ENCODE measurements around the gene ITGB5. TPM values are rescaled to one million over a fixed set of nuclear protein-coding genes. Genes with fewer than 3 reads are reported as not detected.

Gene ITGB5
- total RNA-seq, 1 experiment from 2014 or later, result 116 TPM

GRCh38 chr3:124847863-124848262, 39.3 kb downstream of the ITGB5 start:
- DNase-seq (ENCODE audit: low spot score), result no peak
- no peak overlapping the region for H3K4me3 ChIP-seq (ENCODE audit: low read depth, low read length, poor library complexity, severe bottlenecking)
- no peak overlapping the region for H3K27ac ChIP-seq (ENCODE audit: low read depth, low read length, poor library complexity, severe bottlenecking)
- TF ChIP-seq CTCF (conservative IDR thresholded peaks at IDR 0.05; ENCODE audit: low read depth, low read length) (no peak), EZH2 (IDR thresholded peaks at IDR 0.05; ENCODE audit: borderline replicate concordance, low read depth, low read length, poor library complexity, severe bottlenecking) (no peak)
- ChIA-PET CTCF (no interaction called here), POLR2A (ENCODE audit: low non-redundant PET) (no interaction called here)
- no TSS peak for BruUV-seq (replicated peaks)
- no peaks in the 10 kb centered on the region for H3K9me3 ChIP-seq (ENCODE audit: low read depth, low read length, poor library complexity, severe bottlenecking)
- H3K27me3 ChIP-seq (replicated peaks; ENCODE audit: insufficient read depth, low read depth, low read length, poor library complexity), result no peaks in the 10 kb centered on the region
- H3K36me3 ChIP-seq (ENCODE audit: insufficient read depth, low read length, poor library complexity, severe bottlenecking), result peaks cover 18% of the 10 kb centered on the region
- intact Hi-C loops (cut with micrococcal nuclease; ENCODE audit: unreplicated experiment), result no loop called here
- H3K4me1 ChIP-seq (ENCODE audit: insufficient read depth, low read length, poor library complexity, severe bottlenecking), result peaks cover 65% of the 10 kb centered on the region

DNA sequence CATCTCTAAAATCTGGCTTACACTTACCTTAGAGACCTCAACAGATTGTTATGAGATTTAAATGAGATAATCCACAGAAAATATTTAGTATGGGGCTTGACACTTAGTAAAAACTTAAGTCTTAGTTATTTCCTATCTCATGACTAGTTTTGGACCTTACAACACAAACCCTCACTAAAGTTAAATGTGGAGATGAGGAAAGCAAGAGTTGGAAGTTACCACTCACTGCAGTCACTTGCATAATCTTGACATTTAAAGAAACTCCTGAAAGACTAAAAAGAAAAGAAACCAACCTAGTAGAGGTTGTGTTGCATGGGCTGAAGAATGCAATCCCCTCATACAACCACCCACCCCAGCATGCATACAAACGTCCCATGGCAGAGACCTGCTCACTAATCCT, 40.1 kb downstream of the ITGB5 start:
- ChIA-PET POLR2A (ENCODE audit: low non-redundant PET) (no interaction called here), CTCF (no interaction called here)
- H3K27ac ChIP-seq (ENCODE audit: low read depth, low read length, poor library complexity, severe bottlenecking), result no peak overlapping the region

DNA sequence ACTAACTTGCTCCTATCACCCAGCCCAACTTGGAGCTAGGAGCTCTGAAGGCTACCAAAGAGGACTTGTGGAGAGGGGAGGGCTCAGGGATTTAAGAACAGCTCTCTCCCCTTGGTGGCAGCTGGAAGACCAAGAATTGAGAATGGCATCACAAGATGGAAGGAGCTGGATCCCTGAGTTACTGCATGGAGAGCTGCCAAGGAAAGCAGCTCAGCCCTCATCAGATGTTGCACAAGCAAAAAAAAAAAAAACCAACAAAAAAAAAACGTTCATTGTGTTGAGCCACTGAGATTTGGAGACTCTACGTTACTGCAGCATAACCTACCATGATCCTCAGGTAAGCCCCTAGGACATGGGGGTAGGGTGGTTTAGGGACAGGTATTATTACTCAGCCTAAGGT, 41.0 kb downstream of the ITGB5 start:
- H3K27me3 ChIP-seq (replicated peaks; ENCODE audit: insufficient read depth, low read depth, low read length, poor library complexity), result no peaks in the 10 kb centered on the region
- peaks cover 50% of the 10 kb centered on the region for H3K4me1 ChIP-seq (ENCODE audit: insufficient read depth, low read length, poor library complexity, severe bottlenecking)
- DNase-seq (ENCODE audit: low spot score), result peak; percentile 58
- ChIA-PET POLR2A (ENCODE audit: low non-redundant PET) (interaction anchor here (0.6 kb wide), 1 partner anchor 11 kb away, joined by 3 read pairs; no protein-coding TSS in a partner anchor), CTCF (interaction anchor here (0.6 kb wide), 2 partner anchors 45 to 592 kb away, joined by 3 to 6 read pairs; no protein-coding TSS in a partner anchor)
- H3K36me3 ChIP-seq (ENCODE audit: insufficient read depth, low read length, poor library complexity, severe bottlenecking), result peaks cover 28% of the 10 kb centered on the region
- no TSS peak for BruUV-seq (replicated peaks)
- intact Hi-C loops (cut with micrococcal nuclease; ENCODE audit: unreplicated experiment), result no loop called here
- no peaks in the 10 kb centered on the region for H3K9me3 ChIP-seq (ENCODE audit: low read depth, low read length, poor library complexity, severe bottlenecking)
- H3K4me3 ChIP-seq (ENCODE audit: low read depth, low read length, poor library complexity, severe bottlenecking), result no peak overlapping the region
- H3K27ac ChIP-seq (ENCODE audit: low read depth, low read length, poor library complexity, severe bottlenecking), result peak overlapping the region; percentile 49
- TF ChIP-seq CTCF (conservative IDR thresholded peaks at IDR 0.05; ENCODE audit: low read depth, low read length) (no peak), EZH2 (IDR thresholded peaks at IDR 0.05; ENCODE audit: borderline replicate concordance, low read depth, low read length, poor library complexity, severe bottlenecking) (no peak)

More for the DNA sequence above, 40.1 kb downstream of the ITGB5 start:
- TF ChIP-seq EZH2 (IDR thresholded peaks at IDR 0.05; ENCODE audit: borderline replicate concordance, low read depth, low read length, poor library complexity, severe bottlenecking), result no peak
- TF ChIP-seq CTCF (conservative IDR thresholded peaks at IDR 0.05; ENCODE audit: low read depth, low read length), result no peak
- Histone ChIP-seq H3K36me3 (ENCODE audit: insufficient read depth, low read length, poor library complexity, severe bottlenecking) (peaks cover 26% of the 10 kb centered on the region), H3K4me3 (ENCODE audit: low read depth, low read length, poor library complexity, severe bottlenecking) (no peak overlapping the region), H3K27me3 (replicated peaks; ENCODE audit: insufficient read depth, low read depth, low read length, poor library complexity) (no peaks in the 10 kb centered on the region), H3K4me1 (ENCODE audit: insufficient read depth, low read length, poor library complexity, severe bottlenecking) (peaks cover 59% of the 10 kb centered on the region), H3K9me3 (ENCODE audit: low read depth, low read length, poor library complexity, severe bottlenecking) (no peaks in the 10 kb centered on the region)
- intact Hi-C loops (cut with micrococcal nuclease; ENCODE audit: unreplicated experiment), result no loop called here
- no peak for DNase-seq (ENCODE audit: low spot score)
- BruUV-seq (replicated peaks), result no TSS peak
